Measurements from ENCODE around the gene TIFAB.
A peak's percentile ranks its signal among the peaks of the same experiment; 100 is the strongest.

TIFAB gene

GRCh38 chr5:135461481-135462151 lies 9.5 kb upstream of the TIFAB start:
- no peak for DNase-seq (ENCODE audit: extremely low spot score)
- POLR2A ChIA-PET: no interaction called here
- CTCF ChIA-PET: interaction anchor here (0.7 to 30.0 kb wide), 13 partner anchors 11 to 97 kb away, joined by 3 to 914 read pairs (median 5); no protein-coding TSS in a partner anchor
- TF ChIP-seq, protein P1, sequence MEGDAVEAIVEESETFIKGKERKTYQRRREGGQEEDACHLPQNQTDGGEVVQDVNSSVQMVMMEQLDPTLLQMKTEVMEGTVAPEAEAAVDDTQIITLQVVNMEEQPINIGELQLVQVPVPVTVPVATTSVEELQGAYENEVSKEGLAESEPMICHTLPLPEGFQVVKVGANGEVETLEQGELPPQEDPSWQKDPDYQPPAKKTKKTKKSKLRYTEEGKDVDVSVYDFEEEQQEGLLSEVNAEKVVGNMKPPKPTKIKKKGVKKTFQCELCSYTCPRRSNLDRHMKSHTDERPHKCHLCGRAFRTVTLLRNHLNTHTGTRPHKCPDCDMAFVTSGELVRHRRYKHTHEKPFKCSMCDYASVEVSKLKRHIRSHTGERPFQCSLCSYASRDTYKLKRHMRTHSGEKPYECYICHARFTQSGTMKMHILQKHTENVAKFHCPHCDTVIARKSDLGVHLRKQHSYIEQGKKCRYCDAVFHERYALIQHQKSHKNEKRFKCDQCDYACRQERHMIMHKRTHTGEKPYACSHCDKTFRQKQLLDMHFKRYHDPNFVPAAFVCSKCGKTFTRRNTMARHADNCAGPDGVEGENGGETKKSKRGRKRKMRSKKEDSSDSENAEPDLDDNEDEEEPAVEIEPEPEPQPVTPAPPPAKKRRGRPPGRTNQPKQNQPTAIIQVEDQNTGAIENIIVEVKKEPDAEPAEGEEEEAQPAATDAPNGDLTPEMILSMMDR (IDR thresholded peaks at IDR 0.05; ENCODE audit: control extremely low read depth, extremely low read depth, low read depth, missing control alignments): no peak

DNA sequence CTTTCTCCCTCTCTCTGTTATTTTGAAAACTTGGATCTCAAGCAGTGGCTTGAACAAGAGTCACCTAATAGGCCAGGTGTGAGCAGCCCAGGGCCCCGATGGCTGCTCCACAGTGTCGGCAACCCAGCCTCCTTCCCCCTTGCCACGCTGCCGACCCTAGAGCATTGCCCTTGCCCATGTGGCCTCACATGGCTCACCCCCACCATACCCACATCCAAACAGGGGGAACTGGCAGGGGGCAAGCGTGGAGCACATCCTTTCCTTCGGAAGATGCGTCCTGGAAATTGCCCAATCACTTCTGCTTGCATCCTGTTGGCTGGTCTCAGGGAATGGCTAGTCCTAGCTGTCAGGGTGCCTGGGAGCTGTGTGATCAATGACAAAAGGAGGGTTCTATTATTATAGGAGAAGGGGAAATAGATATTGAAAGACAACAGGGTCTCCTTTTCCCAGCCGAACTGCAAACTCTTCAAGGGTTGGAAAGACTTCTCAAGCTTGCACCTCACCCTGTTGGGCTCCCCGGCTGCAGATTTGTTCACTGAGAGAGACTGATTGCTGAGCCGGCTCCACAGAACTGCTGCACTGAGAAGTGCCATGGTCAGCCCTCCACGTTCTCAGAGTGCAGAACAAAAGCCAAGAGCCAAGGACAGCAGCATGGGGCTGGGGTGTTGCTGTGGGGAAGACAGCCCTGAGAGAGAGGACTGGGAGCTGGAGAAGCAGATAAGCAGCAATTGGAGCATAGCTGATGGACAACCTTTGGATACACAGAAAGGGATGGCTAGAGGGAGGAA lies 8.3 kb upstream of the TIFAB start:
- CTCF ChIA-PET: interaction anchor here (0.7 to 30.0 kb wide), 7 partner anchors 12 to 99 kb away, joined by 3 to 914 read pairs (median 6); partner anchors contain the start of gene DCANP1
- TF ChIP-seq, protein P1 (IDR thresholded peaks at IDR 0.05; ENCODE audit: control extremely low read depth, extremely low read depth, low read depth, missing control alignments): no peak
- POLR2A ChIA-PET: no interaction called here
- DNase-seq (ENCODE audit: extremely low spot score): no peak

DNA sequence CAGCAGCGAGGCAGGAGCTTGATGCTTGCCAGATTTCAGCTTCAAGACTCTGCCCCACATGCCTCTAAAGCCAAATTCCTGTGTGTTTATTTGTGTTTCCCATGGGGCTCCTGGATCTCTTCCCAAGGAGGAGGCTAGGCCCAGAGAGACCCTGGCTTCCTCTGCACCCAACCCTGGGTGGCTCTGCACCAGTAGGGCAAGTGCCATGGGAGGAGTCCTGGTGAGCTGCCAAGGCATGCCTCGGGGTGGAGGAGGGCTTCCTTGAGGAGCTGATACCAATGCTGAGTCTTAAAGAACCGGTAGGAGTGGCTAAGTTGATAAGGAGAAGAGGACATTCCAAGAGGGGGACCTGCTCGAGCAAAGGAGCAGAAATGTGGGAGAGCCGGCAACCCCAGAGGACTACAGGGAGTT lies 6.8 kb upstream of the TIFAB start:
- TF ChIP-seq, protein P1 (IDR thresholded peaks at IDR 0.05; ENCODE audit: control extremely low read depth, extremely low read depth, low read depth, missing control alignments): no peak
- CTCF ChIA-PET: interaction anchor here (1.2 to 30.0 kb wide), 10 partner anchors 9 to 372 kb away, joined by 3 to 914 read pairs (median 20); partner anchors contain the start of gene DCANP1
- POLR2A ChIA-PET: no interaction called here

DNA sequence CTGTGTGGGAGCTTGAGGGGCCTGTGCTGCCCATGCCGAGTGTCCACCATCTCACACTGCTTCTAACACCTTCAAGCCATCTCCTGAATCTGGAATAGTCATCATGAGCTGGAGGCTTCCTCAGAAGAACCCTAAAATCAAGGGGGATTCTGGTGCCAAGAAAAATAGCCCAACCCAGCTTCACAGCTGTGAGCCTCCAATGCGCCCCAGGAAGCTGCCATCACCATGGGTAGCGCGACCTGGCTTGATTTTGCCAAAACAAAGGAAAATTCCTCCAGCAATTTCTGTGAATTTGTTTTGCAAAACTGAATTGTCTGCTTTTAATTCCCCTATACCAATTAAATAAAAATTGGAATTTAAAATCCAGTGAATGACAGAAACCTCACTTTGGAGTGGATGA lies 6.2 kb upstream of the TIFAB start:
- POLR2A ChIA-PET: no interaction called here
- no peak for DNase-seq (ENCODE audit: extremely low spot score)
- CTCF ChIA-PET: interaction anchor here (0.7 to 30.0 kb wide), 18 partner anchors 10 to 373 kb away, joined by 3 to 914 read pairs (median 7); partner anchors contain the start of gene DCANP1
- TF ChIP-seq, protein P1 (IDR thresholded peaks at IDR 0.05; ENCODE audit: control extremely low read depth, extremely low read depth, low read depth, missing control alignments): no peak

More for the DNA sequence above, 6.8 kb upstream of the TIFAB start:
- no peak for DNase-seq (ENCODE audit: extremely low spot score)

GRCh38 chr5:135457424-135458071 lies 5.4 kb upstream of the TIFAB start:
- CTCF ChIA-PET: interaction anchor here (0.7 to 30.0 kb wide), 29 partner anchors 10 to 843 kb away, joined by 3 to 914 read pairs (median 4); partner anchors contain the start of genes CXCL14 and DCANP1
- DNase-seq (ENCODE audit: extremely low spot score): peak; percentile 80
- POLR2A ChIA-PET: no interaction called here
- TF ChIP-seq, protein P1 (IDR thresholded peaks at IDR 0.05; ENCODE audit: control extremely low read depth, extremely low read depth, low read depth, missing control alignments): peak; percentile 94
